ENCODE measurements around the gene ITPR2. TPM values are rescaled to one million over a fixed set of nuclear protein-coding genes. Genes with fewer than 3 reads are reported as not detected.

Gene ITPR2
- total RNA-seq, 1 donor from 2014 or later, result 15.8 TPM

- Histone ChIP-seq H3K4me3 (no peak overlapping the region), H3K27ac (replicated peaks) (no peak overlapping the region), H3K9me3 (replicated peaks) (no peaks in the 10 kb centered on the region), H3K36me3 (peaks cover 29% of the 10 kb centered on the region), H3K4me1 (no peaks in the 10 kb centered on the region), H3K27me3 (ENCODE audit: low read depth) (no peaks in the 10 kb centered on the region)
- intact Hi-C loops (cut with micrococcal nuclease), result no loop called here
- no peak for TF ChIP-seq CTCF (IDR thresholded peaks at IDR 0.05; ENCODE audit: borderline replicate concordance)
- no peak for DNase-seq
Measured at GRCh38 chr12:26488351-26488750, 344.6 kb downstream of the ITPR2 start.

GRCh38 chr12:26473291-26473690 lies 359.7 kb downstream of the ITPR2 start:
- Histone ChIP-seq H3K27me3 (ENCODE audit: low read depth) (no peaks in the 10 kb centered on the region), H3K9me3 (replicated peaks) (no peaks in the 10 kb centered on the region), H3K27ac (replicated peaks) (no peak overlapping the region), H3K4me1 (no peaks in the 10 kb centered on the region), H3K4me3 (no peak overlapping the region), H3K36me3 (peaks cover 15% of the 10 kb centered on the region)
- no peak for TF ChIP-seq CTCF (IDR thresholded peaks at IDR 0.05; ENCODE audit: borderline replicate concordance)
- intact Hi-C loops (cut with micrococcal nuclease), result no loop called here
- no peak for DNase-seq

GRCh38 chr12:26471560-26471959 lies 361.4 kb downstream of the ITPR2 start:
- Histone ChIP-seq H3K27ac (replicated peaks) (no peak overlapping the region), H3K36me3 (peaks cover 15% of the 10 kb centered on the region), H3K4me3 (no peak overlapping the region), H3K4me1 (no peaks in the 10 kb centered on the region), H3K27me3 (ENCODE audit: low read depth) (no peaks in the 10 kb centered on the region), H3K9me3 (replicated peaks) (no peaks in the 10 kb centered on the region)
- DNase-seq, result no peak
- intact Hi-C loops (cut with micrococcal nuclease), result no loop called here
- no peak for TF ChIP-seq CTCF (IDR thresholded peaks at IDR 0.05; ENCODE audit: borderline replicate concordance)

GRCh38 chr12:26469421-26470180 lies 363.4 kb downstream of the ITPR2 start:
- Histone ChIP-seq H3K9me3 (replicated peaks) (no peaks in the 10 kb centered on the region), H3K27ac (replicated peaks) (no peak overlapping the region), H3K4me1 (no peaks in the 10 kb centered on the region), H3K36me3 (peaks cover 8% of the 10 kb centered on the region), H3K27me3 (ENCODE audit: low read depth) (no peaks in the 10 kb centered on the region), H3K4me3 (no peak overlapping the region)
- TF ChIP-seq CTCF (IDR thresholded peaks at IDR 0.05; ENCODE audit: borderline replicate concordance), result no peak
- intact Hi-C loops (cut with micrococcal nuclease), result no loop called here
- DNase-seq, result no peak

GRCh38 chr12:26467351-26467750 lies 365.6 kb downstream of the ITPR2 start:
- Histone ChIP-seq H3K4me3 (no peak overlapping the region), H3K4me1 (no peaks in the 10 kb centered on the region), H3K27ac (replicated peaks) (no peak overlapping the region), H3K9me3 (replicated peaks) (no peaks in the 10 kb centered on the region), H3K27me3 (ENCODE audit: low read depth) (no peaks in the 10 kb centered on the region), H3K36me3 (peaks cover 2% of the 10 kb centered on the region)
- TF ChIP-seq CTCF (IDR thresholded peaks at IDR 0.05; ENCODE audit: borderline replicate concordance), result no peak
- no peak for DNase-seq
- intact Hi-C loops (cut with micrococcal nuclease), result no loop called here
